ENCODE measurements around the gene ZCCHC17.
A peak's percentile ranks its signal among the peaks of the same experiment; 100 is the strongest.
"Not testable (repeated sequence)": the region's sequence is repeated elsewhere in the genome, so short reads cannot be mapped to it uniquely, and the experiment has no call there.

ZCCHC17 gene

DNA sequence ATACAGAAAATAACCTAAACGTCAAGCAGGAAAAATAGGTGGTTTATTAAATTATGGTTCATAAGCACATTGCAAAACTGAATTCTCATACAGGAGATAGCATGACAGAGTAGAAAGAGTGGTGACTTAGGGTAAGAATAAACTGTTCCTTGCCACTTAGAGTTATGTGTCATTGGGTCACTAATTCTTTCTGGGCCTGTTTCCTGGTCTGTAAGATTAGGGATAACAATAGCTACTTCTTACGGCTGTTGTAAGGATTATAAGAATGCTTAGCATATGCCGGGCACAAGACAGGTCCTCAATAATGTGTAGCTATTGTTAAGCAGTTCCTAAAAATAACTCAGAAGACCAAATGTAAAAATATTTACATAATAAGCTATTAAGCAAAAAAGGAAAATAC lies 24.5 kb upstream of the ZCCHC17 start:
- H3K27ac ChIP-seq (ENCODE audit: low read length), result no peak overlapping the region

GRCh38 chr1:31273619-31274018 lies 23.2 kb upstream of the ZCCHC17 start:
- H3K27ac ChIP-seq (ENCODE audit: low read length), result no peak overlapping the region
- peaks cover 92% of the 10 kb centered on the region for H3K36me3 ChIP-seq (ENCODE audit: control insufficient read depth, low read depth, low read length)
- no peak overlapping the region for H3K4me3 ChIP-seq (ENCODE audit: low read length)
- no peaks in the 10 kb centered on the region for H3K27me3 ChIP-seq (ENCODE audit: control insufficient read depth, insufficient read depth, low read length)
- H3K9ac ChIP-seq (ENCODE audit: low read length), result no peak overlapping the region
- no peaks in the 10 kb centered on the region for H3K4me1 ChIP-seq (ENCODE audit: control insufficient read depth, low read depth, low read length)
- no peaks in the 10 kb centered on the region for H3K9me3 ChIP-seq (ENCODE audit: control insufficient read depth, low read depth, low read length)

More for the DNA sequence above, 24.5 kb upstream of the ZCCHC17 start:
- H3K4me1 ChIP-seq (ENCODE audit: control insufficient read depth, low read depth, low read length), result no peaks in the 10 kb centered on the region
- H3K27me3 ChIP-seq (ENCODE audit: control insufficient read depth, insufficient read depth, low read length), result no peaks in the 10 kb centered on the region
- H3K9ac ChIP-seq (ENCODE audit: low read length), result no peak overlapping the region
- H3K9me3 ChIP-seq (ENCODE audit: control insufficient read depth, low read depth, low read length), result no peaks in the 10 kb centered on the region
- peaks cover 90% of the 10 kb centered on the region for H3K36me3 ChIP-seq (ENCODE audit: control insufficient read depth, low read depth, low read length)
- no peak overlapping the region for H3K4me3 ChIP-seq (ENCODE audit: low read length)

GRCh38 chr1:31282426-31282825 lies 14.4 kb upstream of the ZCCHC17 start:
- peaks cover 87% of the 10 kb centered on the region for H3K36me3 ChIP-seq (ENCODE audit: control insufficient read depth, low read depth, low read length)
- not testable (repeated sequence) for H3K4me1 ChIP-seq (ENCODE audit: control insufficient read depth, low read depth, low read length); H3K9ac ChIP-seq (ENCODE audit: low read length); H3K27me3 ChIP-seq (ENCODE audit: control insufficient read depth, insufficient read depth, low read length); H3K4me3 ChIP-seq (ENCODE audit: low read length); H3K9me3 ChIP-seq (ENCODE audit: control insufficient read depth, low read depth, low read length); H3K27ac ChIP-seq (ENCODE audit: low read length)

- not testable (repeated sequence) for H3K27ac ChIP-seq (ENCODE audit: low read length); H3K4me1 ChIP-seq (ENCODE audit: control insufficient read depth, low read depth, low read length); H3K9me3 ChIP-seq (ENCODE audit: control insufficient read depth, low read depth, low read length); H3K9ac ChIP-seq (ENCODE audit: low read length); H3K4me3 ChIP-seq (ENCODE audit: low read length); H3K27me3 ChIP-seq (ENCODE audit: control insufficient read depth, insufficient read depth, low read length)
- peaks cover 85% of the 10 kb centered on the region for H3K36me3 ChIP-seq (ENCODE audit: control insufficient read depth, low read depth, low read length)
Measured at GRCh38 chr1:31287791-31288190, 9.0 kb upstream of the ZCCHC17 start.

- Histone ChIP-seq H3K4me1 (ENCODE audit: control insufficient read depth, low read depth, low read length) (no peaks in the 10 kb centered on the region), H3K27me3 (ENCODE audit: control insufficient read depth, insufficient read depth, low read length) (no peaks in the 10 kb centered on the region), H3K27ac (ENCODE audit: low read length) (no peak overlapping the region), H3K36me3 (ENCODE audit: control insufficient read depth, low read depth, low read length) (peaks cover 85% of the 10 kb centered on the region), H3K9ac (ENCODE audit: low read length) (no peak overlapping the region), H3K9me3 (ENCODE audit: control insufficient read depth, low read depth, low read length) (no peaks in the 10 kb centered on the region), H3K4me3 (ENCODE audit: low read length) (no peak overlapping the region)
Measured at GRCh38 chr1:31289021-31289420, 7.8 kb upstream of the ZCCHC17 start.

GRCh38 chr1:31295874-31296485 lies 852 bp upstream of the ZCCHC17 start:
- peaks cover 27% of the 10 kb centered on the region for H3K36me3 ChIP-seq (ENCODE audit: control insufficient read depth, low read depth, low read length)
- H3K27ac ChIP-seq (ENCODE audit: low read length), result peak overlapping the region; percentile 91

GRCh38 chr1:31297277-31298247 lies 730 bp downstream of the ZCCHC17 start:
- H3K36me3 ChIP-seq (ENCODE audit: control insufficient read depth, low read depth, low read length), result peaks cover 12% of the 10 kb centered on the region
- no peaks in the 10 kb centered on the region for H3K9me3 ChIP-seq (ENCODE audit: control insufficient read depth, low read depth, low read length)
- H3K9ac ChIP-seq (ENCODE audit: low read length), result peak overlapping the region; percentile 74
- peak overlapping the region; percentile 91 for H3K4me3 ChIP-seq (ENCODE audit: low read length)
- peak overlapping the region; percentile 25 for H3K27ac ChIP-seq (ENCODE audit: low read length)
- no peaks in the 10 kb centered on the region for H3K27me3 ChIP-seq (ENCODE audit: control insufficient read depth, insufficient read depth, low read length)
- peaks cover 6% of the 10 kb centered on the region for H3K4me1 ChIP-seq (ENCODE audit: control insufficient read depth, low read depth, low read length)

More at GRCh38 chr1:31295874-31296485, 852 bp upstream of the ZCCHC17 start:
- Histone ChIP-seq H3K9me3 (ENCODE audit: control insufficient read depth, low read depth, low read length) (no peaks in the 10 kb centered on the region), H3K4me3 (ENCODE audit: low read length) (peak overlapping the region; percentile 91), H3K27me3 (ENCODE audit: control insufficient read depth, insufficient read depth, low read length) (no peaks in the 10 kb centered on the region), H3K4me1 (ENCODE audit: control insufficient read depth, low read depth, low read length) (peaks cover 6% of the 10 kb centered on the region), H3K9ac (ENCODE audit: low read length) (peak overlapping the region; percentile 98)

GRCh38 chr1:31299365-31299764 lies 2.5 kb downstream of the ZCCHC17 start:
- H3K9me3 ChIP-seq (ENCODE audit: control insufficient read depth, low read depth, low read length), result no peaks in the 10 kb centered on the region
- H3K4me3 ChIP-seq (ENCODE audit: low read length), result no peak overlapping the region
- H3K36me3 ChIP-seq (ENCODE audit: control insufficient read depth, low read depth, low read length), result no peaks in the 10 kb centered on the region
- H3K27ac ChIP-seq (ENCODE audit: low read length), result no peak overlapping the region
- no peaks in the 10 kb centered on the region for H3K27me3 ChIP-seq (ENCODE audit: control insufficient read depth, insufficient read depth, low read length)
- H3K9ac ChIP-seq (ENCODE audit: low read length), result no peak overlapping the region
- H3K4me1 ChIP-seq (ENCODE audit: control insufficient read depth, low read depth, low read length), result peaks cover 6% of the 10 kb centered on the region

DNA sequence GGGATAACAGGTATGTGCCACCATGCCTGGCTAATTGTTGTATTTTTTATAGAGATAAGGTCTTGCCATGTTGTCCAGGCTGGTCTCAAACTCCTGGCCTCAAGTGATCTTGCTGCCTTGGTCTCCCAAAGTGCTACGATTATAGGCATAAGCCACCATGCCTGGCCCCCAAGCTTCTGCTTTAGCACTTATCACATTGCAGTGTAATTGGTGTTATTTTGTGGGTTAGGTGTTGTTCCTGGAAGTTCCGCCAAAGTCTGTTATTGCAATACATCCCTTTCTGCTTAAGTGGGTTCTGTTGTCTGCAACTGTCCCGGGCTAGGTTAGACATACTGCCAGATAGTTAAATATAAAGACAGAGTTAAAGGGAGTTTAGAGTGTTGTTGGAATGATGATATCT lies 3.4 kb downstream of the ZCCHC17 start:
- H3K9me3 ChIP-seq (ENCODE audit: control insufficient read depth, low read depth, low read length), result no peaks in the 10 kb centered on the region
- H3K9ac ChIP-seq (ENCODE audit: low read length), result no peak overlapping the region
- H3K36me3 ChIP-seq (ENCODE audit: control insufficient read depth, low read depth, low read length), result no peaks in the 10 kb centered on the region
- no peak overlapping the region for H3K4me3 ChIP-seq (ENCODE audit: low read length)
- H3K27ac ChIP-seq (ENCODE audit: low read length), result no peak overlapping the region
- H3K4me1 ChIP-seq (ENCODE audit: control insufficient read depth, low read depth, low read length), result peaks cover 6% of the 10 kb centered on the region
- H3K27me3 ChIP-seq (ENCODE audit: control insufficient read depth, insufficient read depth, low read length), result no peaks in the 10 kb centered on the region

- peaks cover 4% of the 10 kb centered on the region for H3K4me1 ChIP-seq (ENCODE audit: control insufficient read depth, low read depth, low read length)
- no peak overlapping the region for H3K4me3 ChIP-seq (ENCODE audit: low read length)
- H3K9me3 ChIP-seq (ENCODE audit: control insufficient read depth, low read depth, low read length), result no peaks in the 10 kb centered on the region
- H3K27me3 ChIP-seq (ENCODE audit: control insufficient read depth, insufficient read depth, low read length), result no peaks in the 10 kb centered on the region
- no peak overlapping the region for H3K9ac ChIP-seq (ENCODE audit: low read length)
- H3K27ac ChIP-seq (ENCODE audit: low read length), result no peak overlapping the region
- H3K36me3 ChIP-seq (ENCODE audit: control insufficient read depth, low read depth, low read length), result no peaks in the 10 kb centered on the region
Measured at GRCh38 chr1:31302709-31303441, 6.0 kb downstream of the ZCCHC17 start.

GRCh38 chr1:31306278-31306677 lies 9.4 kb downstream of the ZCCHC17 start:
- Histone ChIP-seq H3K9ac (ENCODE audit: low read length) (no peak overlapping the region), H3K4me3 (ENCODE audit: low read length) (no peak overlapping the region), H3K27me3 (ENCODE audit: control insufficient read depth, insufficient read depth, low read length) (no peaks in the 10 kb centered on the region), H3K27ac (ENCODE audit: low read length) (no peak overlapping the region), H3K4me1 (ENCODE audit: control insufficient read depth, low read depth, low read length) (no peaks in the 10 kb centered on the region), H3K9me3 (ENCODE audit: control insufficient read depth, low read depth, low read length) (no peaks in the 10 kb centered on the region), H3K36me3 (ENCODE audit: control insufficient read depth, low read depth, low read length) (peaks cover 17% of the 10 kb centered on the region)

Data from iPS-18a (cell line).